ENCODE data around the gene GALNT16.
A peak's percentile ranks its signal among the peaks of the same experiment; 100 is the strongest.

Gene GALNT16

GRCh38 chr14:69337984-69338383 lies 78.0 kb downstream of the GALNT16 start:
- no peak for DNase-seq (ENCODE audit: low spot score)

- DNase-seq (ENCODE audit: low spot score) = no peak
These were observed 79.5 kb downstream of the GALNT16 start for GRCh38 chr14:69339426-69339825.

- DNase-seq (ENCODE audit: low spot score) = no peak
These were observed 83.1 kb downstream of the GALNT16 start for GRCh38 chr14:69342928-69343525.

- no peak for DNase-seq (ENCODE audit: low spot score)
These were observed 84.2 kb downstream of the GALNT16 start for GRCh38 chr14:69344171-69344570.

GRCh38 chr14:69345402-69345801 lies 85.4 kb downstream of the GALNT16 start:
- DNase-seq (ENCODE audit: low spot score) = no peak

- no peak for DNase-seq (ENCODE audit: low spot score)
These were observed 86.8 kb downstream of the GALNT16 start for GRCh38 chr14:69346710-69347109.

GRCh38 chr14:69349091-69349777 lies 89.3 kb downstream of the GALNT16 start:
- DNase-seq (ENCODE audit: low spot score) = no peak

GRCh38 chr14:69350892-69351291 lies 90.9 kb downstream of the GALNT16 start:
- no peak for DNase-seq (ENCODE audit: low spot score)

- DNase-seq (ENCODE audit: low spot score) = no peak
These were observed 91.4 kb downstream of the GALNT16 start for GRCh38 chr14:69351385-69351784.

GRCh38 chr14:69351911-69352310 lies 92.0 kb downstream of the GALNT16 start:
- no peak for DNase-seq (ENCODE audit: low spot score)

GRCh38 chr14:69353168-69353567 lies 93.2 kb downstream of the GALNT16 start:
- DNase-seq (ENCODE audit: low spot score) = no peak

- DNase-seq (ENCODE audit: low spot score) = peak; percentile 65
These were observed 94.6 kb downstream of the GALNT16 start for GRCh38 chr14:69354383-69355153.

GRCh38 chr14:69355154-69355597 lies 95.2 kb downstream of the GALNT16 start:
- DNase-seq (ENCODE audit: low spot score) = no peak

GRCh38 chr14:69355607-69356281 lies 95.8 kb downstream of the GALNT16 start:
- no peak for DNase-seq (ENCODE audit: low spot score)

- no peak for DNase-seq (ENCODE audit: low spot score)
These were observed 97.1 kb downstream of the GALNT16 start for GRCh38 chr14:69356903-69357543.

- no peak for DNase-seq (ENCODE audit: low spot score)
These were observed 97.7 kb downstream of the GALNT16 start for GRCh38 chr14:69357544-69358200.

GRCh38 chr14:69358233-69358963 lies 98.4 kb downstream of the GALNT16 start:
- DNase-seq (ENCODE audit: low spot score) = no peak

- DNase-seq (ENCODE audit: low spot score) = no peak
These were observed 99.0 kb downstream of the GALNT16 start for GRCh38 chr14:69358966-69359365.

GRCh38 chr14:69360438-69361108 lies 100.6 kb downstream of the GALNT16 start:
- no peak for DNase-seq (ENCODE audit: low spot score)

GRCh38 chr14:69363055-69363454 lies 103.1 kb downstream of the GALNT16 start:
- DNase-seq (ENCODE audit: low spot score) = no peak

Measured in CD4-positive, alpha-beta T cell treated with Interleukin-15 for 4 hours (primary cell).